H1 (cell line): ENCODE measurements around the gene TEAD1. TPM values are rescaled to one million over a fixed set of nuclear protein-coding genes. Genes with fewer than 3 reads are reported as not detected.

Source experiments
- CBX5 ChIP-seq: fragments of 300-800, 300-1000 bp; sonication (generic); IDR thresholded peaks from 2 replicates; pipeline ENCODE4 v1.7.1; 2016; ENCODE audit warnings: antibody characterized with exemption, low read length, low read depth
- CEBPB ChIP-seq: IDR thresholded peaks from 2 replicates; pipeline ENCODE4 v1.6.1; 2012; ENCODE audit warnings: low read depth, low read length
- CTBP2 ChIP-seq: IDR thresholded peaks from 2 replicates; pipeline ENCODE4 v1.7.0; 2011; ENCODE audit warnings: borderline replicate concordance, mild to moderate bottlenecking, moderate library complexity, mixed read lengths, low read length; ENCODE audit not compliant: insufficient read depth, insufficient read length
- RBBP5 ChIP-seq: IDR thresholded peaks from 2 replicates; pipeline ENCODE4 v1.7.1; 2012; ENCODE audit warnings: low read depth, mild to moderate bottlenecking, inconsistent platforms, low read length, moderate library complexity, borderline replicate concordance
- SIRT6 ChIP-seq: IDR thresholded peaks from one replicate; pipeline ENCODE4 v1.7.1; 2012; ENCODE audit warnings: low read length, inconsistent platforms
- TBP ChIP-seq: IDR thresholded peaks from 2 replicates; pipeline ENCODE4 v1.6.1; 2011; ENCODE audit warnings: low read depth, low read length, improper control_type of control experiment
- polyA plus RNA-seq, 7 experiments: library from polyadenylated mRNA; depleted of rRNA in 3 of 7; stranded (reverse) in 5 of 7; unstranded in 2 of 7; fragments of >200 nt in 5 of 7; fragments of 200-250 nt in 2 of 7; gene quantifications; 1 replicate in 5 of 7; 2 replicates in 1 of 7; 4 replicates in 1 of 7; pipeline versions ENCODE4 v1.2.1 to v1.2.3, GENCODE V29; 2011 to 2013; ENCODE audit warnings: missing spikeins in 2 of 7, mixed read lengths in 2 of 7
- total RNA-seq: library from RNA; stranded (reverse); fragmentation: NEBNext Ultra II Directional; extraction: Animal tissue kit (Norgen Biotek cat#: 25700); gene quantifications from 2 replicates; pipeline ENCODE4 v1.2.1, GENCODE V29; 2021

The TEAD1 gene
- total and polyA plus RNA-seq, 2 of the 8 experiments (the other 6 are each of a cell fraction or from before 2014, with no cell fraction given): 15.6 to 67.4 TPM

GRCh38 chr11:12868315-12869073 is 194.3 kb downstream of the TEAD1 start (continued):
- TF ChIP-seq CTBP2 (no peak), CBX5 (no peak), CEBPB (no peak), SIRT6 (no peak), RBBP5 (no peak), TBP (no peak)
- TF ChIP-seq, all 59 proteins: peak for 2
